ENCODE measurements around the gene FBXO31. TPM values are rescaled to one million over a fixed set of nuclear protein-coding genes. Genes with fewer than 3 reads are reported as not detected.
A peak's percentile ranks its signal among the peaks of the same experiment; 100 is the strongest.

Gene FBXO31
- total and polyA plus RNA-seq, 9 of the 15 experiments (the other 6 are each of a cell fraction or from before 2014, with no cell fraction given) = 0.18 to 33.3 (median 10.9) TPM

- no peak for TF ChIP-seq CTCF (IDR thresholded peaks at IDR 0.05 in 2 of 3, conservative IDR thresholded peaks at IDR 0.05 in 1 of 3; ENCODE audit: insufficient read depth in 2 of 3, low read depth in 1 of 3, low read length in 3 of 3)
- TF ChIP-seq RFX1 (IDR thresholded peaks at IDR 0.05) = no peak
- peak; percentile 91 for TF ChIP-seq CEBPG (CRISPR knock-in tag; IDR thresholded peaks at IDR 0.05)
- peak; percentile 92 to 97 for TF ChIP-seq CEBPG (tag; conservative IDR thresholded peaks at IDR 0.05 in 1 of 2, IDR thresholded peaks at IDR 0.05 in 1 of 2)
- peak; percentile 49 to 80 for TF ChIP-seq E2F6 (IDR thresholded peaks at IDR 0.05; ENCODE audit: borderline replicate concordance in 1 of 2, extremely low read depth in 1 of 2, insufficient read depth in 1 of 2, insufficient read length in 1 of 2, low read depth in 1 of 2, low read length in 1 of 2, poor library complexity in 1 of 2, severe bottlenecking in 1 of 2)
- TF ChIP-seq TOE1 (IDR thresholded peaks at IDR 0.05; ENCODE audit: borderline replicate concordance) = no peak
- 0 out of 2 replicates have a peak, but pooled peaks have one; percentile 54 for TF ChIP-seq TOE1 (CRISPR knock-in tag; IDR thresholded peaks at IDR 0.05; ENCODE audit: borderline replicate concordance, low read depth)
- TF ChIP-seq ATF4 (CRISPR knock-in tag; IDR thresholded peaks at IDR 0.05) = no peak
- peak; percentile 98 for TF ChIP-seq CEBPB (tag; IDR thresholded peaks at IDR 0.05)
- no peak for TF ChIP-seq CREBBP (IDR thresholded peaks at IDR 0.05; ENCODE audit: low read depth, low read length)
- no peak for TF ChIP-seq MBD2 (IDR thresholded peaks at IDR 0.05; ENCODE audit: borderline replicate concordance, low read depth)
- peak in 1 of 2 experiments; percentile 17; a peak in 1 of 4 replicates for TF ChIP-seq SIN3A (IDR thresholded peaks at IDR 0.05; ENCODE audit: borderline replicate concordance in 2 of 2, control insufficient read depth in 1 of 2, low read depth in 2 of 2, low read length in 2 of 2)
- TF ChIP-seq NONO (IDR thresholded peaks at IDR 0.05; ENCODE audit: low read depth in 2 of 2, low read length in 1 of 2) = 0 out of 4 replicates have a peak, but pooled peaks of 1 of the 2 experiments have one; percentile 19
- 0 out of 4 replicates have a peak, but pooled peaks of 1 of the 2 experiments have one; percentile 53 for TF ChIP-seq MLX (CRISPR knock-in tag; conservative IDR thresholded peaks at IDR 0.05)
- no peak for TF ChIP-seq PPARD (CRISPR knock-in tag; IDR thresholded peaks at IDR 0.05)
- no peak for TF ChIP-seq FIP1L1 (IDR thresholded peaks at IDR 0.05; ENCODE audit: low read depth, low read length, poor library complexity, severe bottlenecking)
- no peak for TF ChIP-seq PATZ1 (CRISPR knock-in tag; IDR thresholded peaks at IDR 0.05; ENCODE audit: borderline replicate concordance)
- no peak for TF ChIP-seq RHOXF2B (CRISPR knock-in tag; conservative IDR thresholded peaks at IDR 0.05)
- TF ChIP-seq RAD51 (IDR thresholded peaks at IDR 0.05; ENCODE audit: borderline replicate concordance, low read depth) = no peak
Observed at GRCh38 chr16:87391324-87391949, 7.9 kb upstream of the FBXO31 start (continued).

All from K562 (cell line).